Ovary (tissue), 9 donors: ENCODE data around the gene CST3. TPM values are rescaled to one million over a fixed set of nuclear protein-coding genes. Genes with fewer than 3 reads are reported as not detected.

Experiments
- DNase-seq, 5 donors: peaks; one replicate each; pipeline ENCODE4 v3.0.0-alpha.2; 2019 to 2020
- H3K27ac ChIP-seq, 2 donors: fragments of 200-600 bp; one replicate each; pipeline versions ENCODE4 v1.5.1 to v1.8.0; 2019 to 2022
- H3K27me3 ChIP-seq: fragments of 200-600 bp; one replicate; pipeline ENCODE4 v1.8.0; 2022
- H3K36me3 ChIP-seq: fragments of 200-600 bp; sonication (generic); one replicate; pipeline ENCODE4 v1.5.1; 2019
- H3K4me1 ChIP-seq: one replicate; pipeline ENCODE4 v1.8.1; 2013; ENCODE audit warnings: mild to moderate bottlenecking, moderate library complexity; ENCODE audit not compliant: insufficient read depth
- H3K4me3 ChIP-seq: fragments of 200-600 bp; sonication (generic); one replicate; pipeline ENCODE4 v1.5.1; 2017
- H3K9me3 ChIP-seq, 2 donors: fragments of 200-600 bp in 1 of 2; sonication (generic) in 1 of 2; one replicate each; pipeline versions ENCODE4 v1.5.1 to v1.8.1; 2013 to 2019; ENCODE audit warnings: mild to moderate bottlenecking in 1 of 2, moderate library complexity in 1 of 2
- EP300 ChIP-seq: sonication (generic); formaldehyde crosslinking; IDR thresholded peaks from one replicate; pipeline ENCODE4 v1.6.1; 2017; ENCODE audit warnings: antibody characterized with exemption
- POLR2A ChIP-seq: fragments of 450-650 bp; IDR thresholded peaks from one replicate; pipeline ENCODE4 v1.6.1; 2017; ENCODE audit warnings: antibody characterized with exemption, mild to moderate bottlenecking, moderate library complexity
- WGBS, 3 donors: extraction: QIAGEN DNeasy Blood & Tissue Kit in 1 of 3; methylation state at CpG; one replicate each; pipeline versions ENCODE4 v1.1.5 to v1.1.7; 2013 to 2017; 5-methylcytosine and 5-hydroxymethylcytosine counted together
- intact Hi-C, 4 donors: fragments of 100-400 bp; cut with DNase I; formaldehyde crosslinking; loops; one replicate each; pipeline versions ENCODE4 v1.11.0 to v1.15.1; 2022 to 2023
- polyA plus RNA-seq, 2 donors: library from polyadenylated mRNA; stranded (reverse); fragments of 200-250 nt in 1 of 2; fragments of 350-450 nt in 1 of 2; fragmentation: Illumina TruSeq in 1 of 2; extraction: RNeasy Lipid Tissue Mini Kit (QIAGEN cat#74804) in 1 of 2; gene quantifications; one replicate each; pipeline ENCODE4 v1.2.3, GENCODE V29; 2013 to 2014
- total RNA-seq, 7 donors: library from RNA; depleted of rRNA in 2 of 7; stranded (reverse); fragments of >200 nt in 2 of 7; fragmentation: NEBNext Ultra II Directional in 3 of 7; extraction: Animal tissue kit (Norgen Biotek cat#: 25700) in 3 of 7; gene quantifications; one replicate each; pipeline versions ENCODE4 v1.1.0 to v1.2.4, GENCODE V29; 2016 to 2023
- TF ChIP-seq, protein P1 (sequence below), 3 donors: fragments of 450-650 bp in 2 of 3; fragments of 200-600 bp in 1 of 3; IDR thresholded peaks; one replicate each; pipeline versions ENCODE4 v1.5.1 to v1.8.0; 2016 to 2022; ENCODE audit warnings: antibody characterized with exemption in 3 of 3, mild to moderate bottlenecking in 1 of 3
- donor health status: DM: no; HTN: no; CAD: no; lungs with moderate emphysema.
- donor health status: DM: no; HTN: no; CAD: no.
- donor health status: Bipolar disorder and iron deficiency.
- donor health status: DM: yes; HTN: yes; CAD: no.
- donor health status: DM: no; HTN: no; CAD: no.
- donor health status: DM: yes; HTN: yes; CAD: no.

Gene CST3
- total and polyA plus RNA-seq, 9 donors, result 317 to 889 (median 404) TPM

DNA sequence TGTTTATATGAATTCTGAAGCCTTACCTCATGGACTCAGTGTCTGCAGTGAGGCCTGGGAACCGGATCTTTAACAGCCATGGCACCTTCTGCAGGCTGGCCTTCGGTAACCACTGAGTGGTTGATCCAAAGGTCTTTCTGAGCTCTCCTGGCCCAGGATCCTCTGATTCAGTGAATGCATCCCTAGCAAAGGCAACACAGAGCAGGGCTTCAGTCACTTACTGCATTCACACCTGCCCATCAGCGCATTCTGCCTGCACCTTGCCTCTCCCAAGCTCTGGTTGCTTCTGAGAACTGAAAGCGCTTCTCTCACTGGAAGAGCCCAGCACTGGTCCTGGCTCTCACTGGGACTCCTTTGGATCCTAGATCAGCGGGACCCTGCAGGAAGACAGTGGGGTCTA is 23.6 kb downstream of the CST3 start:
- H3K9me3 ChIP-seq, result no peaks in the 10 kb centered on the region
- intact Hi-C loops, result no loop called here
- no peaks in the 10 kb centered on the region for H3K36me3 ChIP-seq
- TF ChIP-seq EP300 (no peak), POLR2A (no peak)
- TF ChIP-seq, protein P1, sequence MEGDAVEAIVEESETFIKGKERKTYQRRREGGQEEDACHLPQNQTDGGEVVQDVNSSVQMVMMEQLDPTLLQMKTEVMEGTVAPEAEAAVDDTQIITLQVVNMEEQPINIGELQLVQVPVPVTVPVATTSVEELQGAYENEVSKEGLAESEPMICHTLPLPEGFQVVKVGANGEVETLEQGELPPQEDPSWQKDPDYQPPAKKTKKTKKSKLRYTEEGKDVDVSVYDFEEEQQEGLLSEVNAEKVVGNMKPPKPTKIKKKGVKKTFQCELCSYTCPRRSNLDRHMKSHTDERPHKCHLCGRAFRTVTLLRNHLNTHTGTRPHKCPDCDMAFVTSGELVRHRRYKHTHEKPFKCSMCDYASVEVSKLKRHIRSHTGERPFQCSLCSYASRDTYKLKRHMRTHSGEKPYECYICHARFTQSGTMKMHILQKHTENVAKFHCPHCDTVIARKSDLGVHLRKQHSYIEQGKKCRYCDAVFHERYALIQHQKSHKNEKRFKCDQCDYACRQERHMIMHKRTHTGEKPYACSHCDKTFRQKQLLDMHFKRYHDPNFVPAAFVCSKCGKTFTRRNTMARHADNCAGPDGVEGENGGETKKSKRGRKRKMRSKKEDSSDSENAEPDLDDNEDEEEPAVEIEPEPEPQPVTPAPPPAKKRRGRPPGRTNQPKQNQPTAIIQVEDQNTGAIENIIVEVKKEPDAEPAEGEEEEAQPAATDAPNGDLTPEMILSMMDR (IDR thresholded peaks at IDR 0.05), result no peak
- no peak for DNase-seq
- no peaks in the 10 kb centered on the region for H3K27me3 ChIP-seq
- peaks cover 5% of the 10 kb centered on the region for H3K4me1 ChIP-seq
- no peak overlapping the region for H3K27ac ChIP-seq
- H3K4me3 ChIP-seq, result no peak overlapping the region
- WGBS, 3 donors, result 79 to 92% (median 88%) methylated on average over 5 of the region's 5 CpGs

GRCh38 chr20:23613676-23614075 is 24.1 kb downstream of the CST3 start:
- H3K9me3 ChIP-seq, result no peaks in the 10 kb centered on the region
- H3K4me3 ChIP-seq, result no peak overlapping the region
- DNase-seq, result peak; percentile 45 to 81 (median 57)
- intact Hi-C loops, result no loop called here
- H3K27me3 ChIP-seq, result no peaks in the 10 kb centered on the region
- no peaks in the 10 kb centered on the region for H3K36me3 ChIP-seq
- no peak overlapping the region for H3K27ac ChIP-seq
- TF ChIP-seq EP300, result no peak
- H3K4me1 ChIP-seq, result peaks cover 5% of the 10 kb centered on the region

DNA sequence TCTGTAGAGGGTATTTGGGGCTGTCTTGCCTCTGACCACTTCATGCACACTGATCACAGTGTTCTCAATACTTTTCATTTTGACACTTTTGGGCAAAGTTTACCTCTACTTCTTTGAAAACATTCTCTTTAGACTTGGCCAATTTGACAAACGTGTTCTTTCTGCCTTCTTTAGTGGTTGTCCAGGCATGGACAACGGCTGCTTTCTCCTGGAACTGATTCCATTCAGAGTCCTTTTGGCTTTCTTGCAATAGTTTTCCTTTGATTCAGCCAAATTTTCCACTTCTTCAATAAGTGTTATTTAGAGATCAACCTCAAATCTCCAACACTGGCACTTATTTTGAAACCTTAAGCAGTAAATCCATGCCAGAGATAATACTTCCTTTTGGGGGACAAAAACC is 25.4 kb downstream of the CST3 start:
- 37 to 62% (median 55%) methylated on average over 2 of the region's 2 CpGs for WGBS, 3 donors
- Histone ChIP-seq H3K27me3 (no peaks in the 10 kb centered on the region), H3K4me1 (peaks cover 5% of the 10 kb centered on the region), H3K9me3 (no peaks in the 10 kb centered on the region), H3K27ac (no peak overlapping the region), H3K4me3 (no peak overlapping the region), H3K36me3 (no peaks in the 10 kb centered on the region)
- intact Hi-C loops, result no loop called here
- DNase-seq, result no peak
- TF ChIP-seq, protein P1 (IDR thresholded peaks at IDR 0.05), result no peak
- TF ChIP-seq EP300, result no peak
- no peak for TF ChIP-seq POLR2A

DNA sequence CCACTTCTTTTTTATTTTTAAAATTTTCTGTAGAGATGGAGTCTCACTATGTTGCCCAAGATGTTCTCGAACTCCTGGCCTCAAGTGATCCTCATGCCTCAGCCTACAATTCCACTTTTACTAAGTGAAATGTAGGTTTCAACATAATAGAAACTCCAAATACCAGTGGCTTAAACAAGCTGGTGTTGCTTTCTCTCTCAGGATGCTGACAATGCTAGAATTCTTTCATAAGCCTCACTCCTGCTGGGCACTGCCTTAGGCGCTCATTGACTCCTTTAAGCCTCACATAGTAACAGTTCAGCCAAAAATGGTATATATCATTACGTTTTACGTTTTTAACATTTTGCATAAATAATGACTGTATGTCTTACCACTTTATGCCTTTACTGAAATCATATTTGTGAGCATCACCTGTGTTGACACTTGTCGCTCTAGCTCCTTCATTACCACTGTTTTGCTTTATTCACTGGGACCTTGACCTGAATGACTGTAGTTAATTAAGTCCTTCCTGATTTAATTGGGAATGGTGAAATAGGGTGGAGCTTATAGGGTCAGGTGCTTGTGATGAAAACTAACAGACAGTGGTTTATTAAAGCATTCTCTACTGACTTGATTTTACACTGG is 28.2 kb downstream of the CST3 start:
- H3K27me3 ChIP-seq, result no peaks in the 10 kb centered on the region
- H3K27ac ChIP-seq, result no peak overlapping the region
- no peak overlapping the region for H3K4me3 ChIP-seq
- 86 to 92% (median 89%) methylated on average over 5 of the region's 5 CpGs for WGBS, 3 donors
- peaks cover 5% of the 10 kb centered on the region for H3K4me1 ChIP-seq
- DNase-seq, result no peak
- intact Hi-C loops, result loop anchor here in 2 of 4 donors (10.0 kb wide), 3 partner anchors 165 to 375 kb away; partner anchors contain the start of gene GGTLC1 (in 1 of the 2)
- H3K9me3 ChIP-seq, result no peaks in the 10 kb centered on the region
- H3K36me3 ChIP-seq, result no peaks in the 10 kb centered on the region
- TF ChIP-seq POLR2A, result no peak
- TF ChIP-seq, protein P1 (IDR thresholded peaks at IDR 0.05), result no peak
- TF ChIP-seq EP300, result no peak

GRCh38 chr20:23608251-23608846 is 29.4 kb downstream of the CST3 start:
- Histone ChIP-seq H3K27me3 (no peaks in the 10 kb centered on the region), H3K27ac (no peak overlapping the region), H3K9me3 (no peaks in the 10 kb centered on the region), H3K4me1 (peaks cover 3% of the 10 kb centered on the region), H3K36me3 (no peaks in the 10 kb centered on the region), H3K4me3 (no peak overlapping the region)
- TF ChIP-seq EP300 (no peak), POLR2A (no peak)
- TF ChIP-seq, protein P1 (IDR thresholded peaks at IDR 0.05), result no peak
- no peak for DNase-seq
- intact Hi-C loops, result loop anchor here in 2 of 4 donors (10.0 kb wide), 3 partner anchors 164 to 376 kb away; partner anchors contain the start of gene GGTLC1 (in 1 of the 2)
- 59 to 71% (median 64%) methylated on average over 18 of the region's 18 CpGs for WGBS, 3 donors
